Fibroblast of gingiva (primary cell): ENCODE data around the gene MADD.

Experiments
- DNase-seq: peaks from one replicate; pipeline ENCODE4 v3.0.0-alpha.2; 2011; ENCODE audit warnings: low read depth

MADD gene

DNA sequence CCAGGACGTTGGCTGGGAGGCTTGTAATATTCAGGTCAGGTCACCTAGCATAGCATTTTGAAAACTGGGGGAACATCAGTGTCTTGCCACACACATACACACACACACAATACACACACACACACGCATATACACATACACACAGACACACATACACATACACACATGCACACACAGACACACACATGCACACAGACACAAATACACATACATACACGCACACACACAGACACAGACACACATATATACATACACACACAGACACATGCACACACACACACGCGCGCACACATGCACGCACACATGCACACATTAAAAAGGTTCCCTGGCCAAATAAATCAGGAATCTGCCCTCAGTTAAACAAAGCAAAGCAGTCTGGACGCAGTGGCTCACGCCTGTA is 70.1 kb downstream of the MADD start:
- no peak for DNase-seq

DNA sequence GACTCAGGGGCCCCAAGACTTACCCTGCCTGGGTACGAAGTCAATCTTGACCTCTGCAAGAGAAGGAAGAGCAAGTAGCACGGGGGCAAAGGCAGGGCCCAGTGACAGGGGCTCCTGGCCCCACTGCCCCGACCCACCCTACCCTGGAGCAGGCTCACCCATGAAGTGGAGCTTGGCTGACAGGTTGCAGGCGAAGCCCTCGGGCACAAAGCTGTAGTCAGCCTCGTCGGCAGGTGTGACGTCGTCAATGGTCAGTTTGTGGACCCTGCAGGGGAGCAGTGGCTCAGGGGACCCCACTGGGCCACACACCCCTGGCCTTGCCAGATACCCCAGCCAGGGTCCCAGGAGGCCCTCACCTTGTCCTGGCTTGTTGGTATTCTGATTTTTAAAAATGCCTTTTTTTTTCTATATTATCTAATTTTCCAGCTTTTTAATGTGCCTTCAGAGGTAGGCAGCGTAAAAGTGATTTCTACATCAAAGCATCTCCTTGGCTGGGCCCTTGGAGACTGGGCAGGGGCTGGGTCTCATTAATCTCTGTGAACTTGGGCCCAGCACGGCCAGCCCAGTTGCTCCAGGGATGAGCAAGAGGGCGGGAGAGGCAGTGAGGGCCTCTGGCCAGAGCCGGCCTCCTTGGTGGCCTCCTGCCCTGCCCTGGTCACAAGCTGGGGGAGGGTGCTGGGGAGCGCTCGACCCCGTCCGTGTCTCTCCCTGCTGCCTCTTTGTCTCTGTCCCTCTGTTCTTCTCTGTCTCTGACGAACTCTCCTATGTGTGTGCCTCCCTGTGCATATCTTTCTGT is 71.2 kb downstream of the MADD start:
- no peak for DNase-seq

DNA sequence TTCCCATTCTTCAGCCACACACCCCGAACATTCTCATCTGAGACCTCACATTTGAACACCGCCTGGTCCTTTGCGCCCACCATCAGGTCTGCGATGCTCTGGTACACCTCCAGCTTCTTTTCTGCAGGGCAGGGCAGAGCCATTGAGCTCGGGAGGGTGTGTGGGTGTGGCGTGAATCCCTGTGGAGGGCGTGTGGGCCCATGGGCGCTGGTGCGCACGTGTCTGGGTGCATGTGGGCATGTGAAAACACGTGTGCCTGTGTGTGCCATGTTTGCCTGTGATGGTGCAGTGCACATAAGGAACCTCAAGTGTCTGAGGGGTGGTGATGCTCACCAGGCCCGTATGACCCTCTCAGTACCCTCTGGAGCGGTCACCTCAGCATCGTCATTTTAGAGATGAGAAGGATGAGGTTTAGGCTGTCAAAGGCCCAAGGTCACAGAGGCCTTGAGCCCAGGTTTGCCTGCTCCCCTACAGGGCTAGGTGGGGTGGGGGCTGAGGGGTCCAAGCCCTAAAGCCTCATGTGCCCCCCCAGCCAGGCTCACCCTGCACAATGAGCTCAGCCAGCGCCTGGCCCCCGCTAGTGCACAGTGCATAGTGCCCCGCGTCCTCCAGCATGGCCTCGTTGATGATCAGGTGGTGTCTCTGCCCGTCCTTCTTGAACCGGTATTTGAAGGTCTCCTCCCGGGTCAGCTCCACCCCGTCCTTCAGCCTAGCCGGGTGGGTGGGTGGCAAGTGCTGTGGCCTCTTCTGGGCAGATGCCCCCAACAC is 72.3 kb downstream of the MADD start:
- no peak for DNase-seq

- no peak for DNase-seq
Observed at GRCh38 chr11:47342854-47343253, 72.9 kb downstream of the MADD start.

GRCh38 chr11:47345890-47346563 is 76.1 kb downstream of the MADD start:
- DNase-seq = no peak

DNA sequence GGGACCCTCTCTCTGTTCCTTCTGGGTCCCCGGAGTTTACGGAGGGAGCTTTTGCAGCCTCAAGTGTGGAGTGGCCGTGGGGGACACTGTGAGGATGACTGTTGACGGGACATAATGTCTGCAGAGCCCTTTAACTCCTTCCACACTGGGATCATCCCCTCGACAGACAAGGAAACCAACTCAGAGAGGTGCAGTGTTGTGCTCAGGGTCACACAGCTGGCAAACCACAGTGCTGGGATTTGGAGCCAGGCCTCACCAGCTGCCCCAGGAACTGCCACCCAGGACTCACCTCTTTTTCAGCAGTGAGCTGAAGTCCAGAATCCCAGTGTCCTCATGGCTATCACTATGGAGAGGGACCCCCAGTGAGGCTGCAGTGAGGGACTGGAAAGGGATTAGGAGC is 77.2 kb downstream of the MADD start:
- no peak for DNase-seq

GRCh38 chr11:47348131-47348802 is 78.3 kb downstream of the MADD start:
- no peak for DNase-seq

- DNase-seq = no peak
Observed at GRCh38 chr11:47348859-47349258, 78.9 kb downstream of the MADD start.

DNA sequence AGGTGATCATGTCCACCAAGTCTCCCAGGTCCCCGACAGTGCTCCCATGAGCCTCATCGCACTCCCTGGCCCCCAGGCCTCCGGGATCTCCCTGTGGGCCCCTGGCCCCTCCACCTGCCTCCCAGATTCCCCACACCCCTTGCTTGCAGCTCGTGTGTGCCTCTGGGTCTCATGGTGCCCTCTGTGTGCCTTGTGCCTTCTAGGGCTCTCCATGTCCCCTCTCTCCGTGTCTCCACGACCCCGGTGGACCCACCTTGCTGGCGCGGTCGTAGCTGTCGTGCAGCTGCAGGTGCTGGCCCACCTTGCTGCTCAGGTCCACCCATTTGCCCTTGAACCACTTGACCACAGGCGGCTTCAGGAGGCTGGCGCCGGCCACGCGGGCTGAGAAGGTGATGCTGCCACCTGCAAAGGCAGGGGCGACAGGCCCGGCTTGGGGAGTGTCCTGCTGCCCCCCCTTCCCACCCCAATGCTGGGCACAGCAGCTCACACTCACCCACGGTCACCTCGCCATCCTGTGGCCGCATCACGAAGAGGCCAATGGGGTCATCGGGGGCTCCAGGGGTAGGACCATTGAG is 79.7 kb downstream of the MADD start:
- DNase-seq = no peak

GRCh38 chr11:47350315-47350714 is 80.4 kb downstream of the MADD start:
- DNase-seq = no peak

- DNase-seq = no peak
Observed at GRCh38 chr11:47351156-47352126, 81.5 kb downstream of the MADD start.

DNA sequence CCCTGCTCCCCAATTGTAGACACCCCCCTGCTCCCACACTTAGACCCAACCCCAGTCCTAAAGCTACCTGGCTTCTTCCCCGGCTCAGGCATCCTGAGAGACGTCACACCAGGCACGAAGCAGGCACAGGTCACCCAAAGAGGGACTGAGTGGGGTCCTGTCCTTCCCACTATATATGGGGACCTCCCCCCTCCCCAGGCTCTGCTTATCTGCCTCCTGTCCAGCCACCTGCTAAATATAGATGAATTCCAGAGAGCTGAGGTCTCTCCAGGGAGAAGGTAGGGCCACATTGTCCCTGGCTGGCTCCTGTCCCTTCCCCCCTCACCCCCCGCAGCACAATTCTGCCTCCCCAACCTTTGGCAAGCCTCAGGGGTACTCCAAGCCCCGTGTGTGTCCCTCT is 82.6 kb downstream of the MADD start, which contains the start of gene MYBPC3:
Gene MYBPC3 (minus strand): TSS at position 147 of the 400 bp plus-strand sequence. CDS start 55 bp downstream, at position 92.
- no peak for DNase-seq

DNA sequence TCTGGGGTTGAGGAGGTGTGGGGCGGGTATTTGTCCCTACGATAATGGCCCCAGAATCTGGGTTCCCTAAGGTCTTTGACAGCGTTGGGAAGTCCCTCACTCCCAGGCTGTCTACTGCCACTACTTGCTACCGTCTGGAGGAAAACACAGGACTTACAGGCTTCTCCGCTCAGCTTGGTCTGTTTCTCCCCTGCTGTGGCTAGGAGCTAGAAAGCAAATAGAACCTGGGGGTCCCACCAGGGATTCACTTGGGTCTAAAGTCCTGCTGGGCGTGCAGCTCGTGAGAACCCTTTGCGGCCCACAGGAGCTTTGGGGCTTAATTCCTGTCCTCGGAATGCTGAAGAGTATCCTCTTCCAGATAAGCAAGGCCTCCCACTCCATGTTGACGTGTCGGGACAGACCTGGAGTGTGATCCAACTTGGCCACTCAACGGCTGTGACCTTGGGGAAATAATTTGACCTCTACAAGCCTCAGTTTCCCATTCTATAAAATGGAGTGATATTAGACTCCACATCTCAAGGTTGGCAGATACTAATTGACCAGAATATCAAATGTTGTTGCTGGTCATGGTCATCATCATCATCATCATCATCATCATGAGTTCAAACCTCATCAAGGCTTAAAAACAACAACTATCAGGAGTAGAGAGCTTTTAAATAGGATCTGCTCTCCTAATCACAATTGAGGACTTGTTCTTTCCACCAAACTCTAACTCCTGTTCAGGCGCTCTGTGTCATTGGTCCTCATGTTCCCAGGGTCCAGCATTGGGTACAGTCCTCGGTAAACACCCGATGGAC is 84.2 kb downstream of the MADD start:
- DNase-seq = no peak

DNA sequence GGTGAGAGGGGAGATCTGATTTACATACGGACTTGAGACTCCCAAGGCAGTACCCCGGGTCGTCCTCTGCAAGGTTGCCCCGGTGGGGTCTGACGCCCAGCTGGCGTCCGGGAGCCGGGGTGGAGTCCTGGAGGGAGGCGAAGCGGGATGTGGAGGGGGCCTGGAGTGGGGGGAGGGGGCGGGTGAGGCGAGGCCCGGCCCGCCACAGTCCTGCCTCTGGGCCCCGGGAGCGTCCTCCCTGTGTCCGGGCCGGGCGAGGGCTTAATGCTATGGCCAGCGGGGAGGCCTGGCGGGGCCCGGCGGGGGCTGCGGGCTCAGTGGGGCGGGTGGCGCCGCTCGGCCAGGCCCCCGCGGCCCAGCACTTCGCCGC is 85.0 kb downstream of the MADD start:
- no peak for DNase-seq

DNA sequence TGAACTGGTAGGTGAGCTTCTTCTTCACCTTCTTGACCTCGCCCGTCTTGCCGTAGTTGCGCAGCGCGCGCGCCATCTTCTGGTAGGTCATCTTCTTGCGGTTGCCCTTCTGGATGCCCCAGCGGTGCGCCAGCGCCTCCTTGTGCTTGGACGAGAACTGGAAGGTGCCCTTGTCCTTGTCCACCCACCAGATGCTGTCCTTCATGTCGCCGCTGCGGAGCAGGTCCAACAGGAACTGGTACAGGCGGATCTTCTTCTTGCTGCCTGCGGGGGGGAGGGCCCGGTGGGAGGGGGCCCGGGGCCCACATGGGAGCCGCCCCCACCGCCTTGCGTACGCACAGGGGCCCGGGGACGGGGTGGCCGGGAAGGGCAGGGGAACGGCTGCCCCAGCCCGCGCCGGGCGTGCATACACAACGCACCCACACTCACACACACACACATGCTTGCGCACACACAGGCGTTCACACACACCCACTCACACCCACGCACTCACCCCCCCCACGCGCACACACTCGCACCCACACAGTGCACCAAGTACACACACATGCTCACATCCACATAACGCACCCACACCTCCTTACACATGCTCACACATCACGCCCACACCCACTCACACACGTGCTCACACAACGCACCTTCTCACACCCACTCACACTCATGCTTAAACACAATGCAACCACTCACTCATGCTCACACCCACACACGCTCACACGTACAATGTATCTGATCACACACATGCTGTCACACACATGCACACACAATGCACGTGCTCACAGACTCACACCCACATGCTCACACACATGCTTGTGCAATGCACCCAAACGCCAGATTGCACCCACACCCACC is 85.6 kb downstream of the MADD start:
- DNase-seq = peak; percentile 89

GRCh38 chr11:47356129-47356997 is 86.4 kb downstream of the MADD start:
- DNase-seq = no peak

DNA sequence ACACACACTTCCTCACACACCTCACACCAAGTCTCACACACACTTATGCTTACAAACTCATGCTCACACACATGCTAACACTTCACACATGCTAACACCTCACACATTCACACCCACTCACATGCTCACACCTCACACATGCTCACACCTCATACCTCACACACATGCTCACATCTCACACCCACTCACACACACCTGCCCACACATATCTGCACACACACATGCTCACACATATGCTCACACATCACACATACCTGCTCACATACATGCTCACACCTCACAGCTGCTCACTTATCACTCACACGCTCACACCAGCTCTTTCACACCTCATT is 87.0 kb downstream of the MADD start:
- no peak for DNase-seq
